HG03039 (cell line): Measurements from ENCODE around the gene NBEA.
"Not testable (repeated sequence)": the region's sequence is repeated elsewhere in the genome, so short reads cannot be mapped to it uniquely, and the experiment has no call there.

Source experiments
- ATAC-seq: cut with Tn5 transposase; IDR thresholded peaks from one replicate; pipeline ENCODE4 v1.9.1; 2021; ENCODE audit warnings: mild to moderate bottlenecking, moderate library complexity; ENCODE audit not compliant: unreplicated experiment

NBEA gene

GRCh38 chr13:35365883-35366282 is 423.8 kb downstream of the NBEA start:
- ATAC-seq = no peak

GRCh38 chr13:35367586-35367985 is 425.5 kb downstream of the NBEA start:
- ATAC-seq = no peak

- no peak for ATAC-seq
These were observed 436.9 kb downstream of the NBEA start for GRCh38 chr13:35378939-35379338.

GRCh38 chr13:35379663-35380062 is 437.6 kb downstream of the NBEA start:
- ATAC-seq = no peak

- ATAC-seq = no peak
These were observed 445.7 kb downstream of the NBEA start for GRCh38 chr13:35387682-35388250.

- ATAC-seq = no peak
These were observed 446.6 kb downstream of the NBEA start for GRCh38 chr13:35388441-35389355.

- ATAC-seq = no peak
These were observed 447.5 kb downstream of the NBEA start for GRCh38 chr13:35389535-35389934.

- no peak for ATAC-seq
These were observed 450.7 kb downstream of the NBEA start for GRCh38 chr13:35392768-35393167.

- no peak for ATAC-seq
These were observed 451.8 kb downstream of the NBEA start for GRCh38 chr13:35393886-35394285.

- ATAC-seq = not testable (repeated sequence)
These were observed 466.2 kb downstream of the NBEA start for GRCh38 chr13:35408285-35408684.

GRCh38 chr13:35411059-35411744 is 469.1 kb downstream of the NBEA start:
- no peak for ATAC-seq

GRCh38 chr13:35448465-35448864 is 506.4 kb downstream of the NBEA start:
- ATAC-seq = no peak

- ATAC-seq = no peak
These were observed 507.8 kb downstream of the NBEA start for GRCh38 chr13:35449821-35450220.

GRCh38 chr13:35455022-35455421 is 513.0 kb downstream of the NBEA start:
- ATAC-seq = no peak

GRCh38 chr13:35457258-35457657 is 515.2 kb downstream of the NBEA start:
- no peak for ATAC-seq

- no peak for ATAC-seq
These were observed 518.0 kb downstream of the NBEA start for GRCh38 chr13:35460061-35460460.

GRCh38 chr13:35465371-35465770 is 523.3 kb downstream of the NBEA start:
- ATAC-seq = no peak

- no peak for ATAC-seq
These were observed 526.1 kb downstream of the NBEA start for GRCh38 chr13:35468195-35468594.

GRCh38 chr13:35469806-35470525 is 527.9 kb downstream of the NBEA start:
- ATAC-seq = no peak

- no peak for ATAC-seq
These were observed 528.9 kb downstream of the NBEA start for GRCh38 chr13:35470671-35471661.
